Loucy (cell line): ENCODE data around the gene PHF5A.

ENCODE experiments used
- CTCF ChIP-seq: fragments of 200-600 bp; sonication (generic); conservative IDR thresholded peaks from 2 replicates; pipeline ENCODE4 v1.5.1; 2014; ENCODE audit warnings: mild to moderate bottlenecking, antibody characterized with exemption, low read length
- EZH2phosphoT487 ChIP-seq: fragments of 200-600 bp; IDR thresholded peaks from 2 replicates; pipeline ENCODE4 v1.6.1; 2018; ENCODE audit warnings: antibody characterized with exemption, mild to moderate bottlenecking, moderate library complexity, borderline replicate concordance

GRCh38 chr22:41446057-41446501, 22.4 kb downstream of the PHF5A start:
- no peak for TF ChIP-seq CTCF
- TF ChIP-seq EZH2phosphoT487, result no peak
